K562 (cell line): ENCODE data around the gene TPRG1L. TPM values are rescaled to one million over a fixed set of nuclear protein-coding genes. Genes with fewer than 3 reads are reported as not detected.

ENCODE experiments used
- ATAC-seq: fragments of 200-7000 bp; cut with Tn5 transposase; 3 replicates; pipeline ENCODE4 v1.9.1; 2020; ENCODE audit warnings: moderate library complexity
- BruUV-seq: library from RNA; stranded (reverse); fragments of 400-500 nt; replicated peaks from 2 replicates; lab custom pipeline; 2021; lab: Mats Ljungman, UMichigan
- CTCF ChIA-PET: fragments of 300-600 bp; formaldehyde crosslinking; extraction: SDS; loops from one replicate; lab custom pipeline; 2021; ENCODE audit warnings: low intra/inter-chr PET ratio; lab: Yijun Ruan, JAX
- POLR2A ChIA-PET: fragments of 300-600, 350-650 bp; sonication (Branson Sonifier 250); formaldehyde crosslinking; extraction: SDS; loops from one replicate; lab custom pipeline; 2021; ENCODE audit warnings: antibody characterized with exemption, inconsistent platforms; lab: Yijun Ruan, JAX
- DNase-seq, 4 experiments: peaks; one replicate each; pipeline versions ENCODE4 v3.0.0 to v3.0.0-alpha.2; 2011 to 2018; ENCODE audit warnings: low spot score in 3 of 4, mixed read lengths in 3 of 4; ENCODE audit errors: extremely low read depth in 1 of 4
- FAIRE-seq: peaks from 2 replicates; lab custom pipeline; 2011; peaks lifted over from hg19 to GRCh38; lab: Jason Lieb, UNC
- H2AFZ ChIP-seq: 2 replicates; pipeline ENCODE4 v1.6.0; 2011; ENCODE audit warnings: low read depth, low read length, control low read depth, inconsistent platforms
- H3K27ac ChIP-seq: fragments of 200-600 bp; 3 replicates; pipeline ENCODE4 v1.8.0; 2011; ENCODE audit warnings: low read depth, mild to moderate bottlenecking, control low read depth, inconsistent platforms, low read length, moderate library complexity, mixed read lengths; ENCODE audit errors: extremely low read depth
- H3K27me3 ChIP-seq, 2 experiments: fragments of 300-600 bp in 1 of 2; 2 replicates in 1 of 2; 3 replicates in 1 of 2; pipeline versions ENCODE4 v1.6.0 to v1.8.0; 2011; ENCODE audit warnings: inconsistent platforms in 2 of 2, low read length in 2 of 2, mild to moderate bottlenecking in 1 of 2, mixed read lengths in 1 of 2, moderate library complexity in 1 of 2; ENCODE audit not compliant: control insufficient read depth in 2 of 2, insufficient read depth in 2 of 2
- H3K36me3 ChIP-seq: fragments of 300-600 bp; 3 replicates; pipeline ENCODE4 v1.8.0; 2011; ENCODE audit warnings: mild to moderate bottlenecking, low read length, inconsistent platforms; ENCODE audit not compliant: control insufficient read depth, insufficient read depth
- H3K4me1 ChIP-seq, 2 experiments: fragments of 200-600 bp in 1 of 2; replicated peaks in 1 of 2; 2 replicates in 1 of 2; 3 replicates in 1 of 2; pipeline versions ENCODE4 v1.5.1 to v1.8.0; 2011; ENCODE audit warnings: inconsistent platforms in 2 of 2, low read length in 2 of 2, mild to moderate bottlenecking in 1 of 2, mixed read lengths in 1 of 2, moderate library complexity in 1 of 2; ENCODE audit not compliant: control insufficient read depth in 2 of 2, insufficient read depth in 2 of 2
- H3K4me2 ChIP-seq: 2 replicates; pipeline ENCODE4 v1.6.1; 2011; ENCODE audit warnings: low read length, control low read depth, inconsistent platforms, mixed read lengths; ENCODE audit not compliant: insufficient read depth
- H3K4me3 ChIP-seq: fragments of 200-600 bp; sonication (generic), shearing (Covaris generic); 2 replicates; pipeline ENCODE4 v1.5.1; 2016; ENCODE audit warnings: control low read depth, inconsistent platforms
- H3K79me2 ChIP-seq: fragments of 200-600 bp; 3 replicates; pipeline ENCODE4 v1.8.0; 2011; ENCODE audit warnings: low read length, inconsistent platforms; ENCODE audit not compliant: control insufficient read depth, insufficient read depth
- H3K9ac ChIP-seq, 2 experiments: 2 replicates each; pipeline versions ENCODE4 v1.6.0 to v1.6.1; 2011; ENCODE audit warnings: low read depth in 2 of 2, low read length in 2 of 2, control low read depth in 1 of 2, inconsistent platforms in 1 of 2, mild to moderate bottlenecking in 1 of 2, mixed read lengths in 1 of 2; ENCODE audit not compliant: insufficient read depth in 1 of 2
- H3K9me1 ChIP-seq: one replicate; pipeline ENCODE4 v1.6.0; 2011; ENCODE audit warnings: inconsistent platforms, mild to moderate bottlenecking, low read length, moderate library complexity; ENCODE audit not compliant: control insufficient read depth, insufficient read depth
- H3K9me3 ChIP-seq: replicated peaks from 2 replicates; pipeline ENCODE4 v1.5.1; 2011; ENCODE audit warnings: low read depth, low read length, inconsistent platforms; ENCODE audit not compliant: control insufficient read depth, insufficient read depth
- H4K20me1 ChIP-seq: replicated peaks from 2 replicates; pipeline ENCODE4 v1.6.1; 2011; ENCODE audit warnings: low read length, inconsistent platforms, mixed read lengths; ENCODE audit not compliant: control insufficient read depth, insufficient read depth
- CHD1 ChIP-seq: fragments of 200-600 bp; sonication (generic); IDR thresholded peaks from one replicate; pipeline ENCODE4 v1.6.1; 2012; ENCODE audit warnings: mild to moderate bottlenecking, moderate library complexity, low read length, inconsistent platforms
- DIDO1 ChIP-seq: fragments of 450-650 bp; IDR thresholded peaks from 2 replicates; pipeline ENCODE4 v1.6.1; 2016; ENCODE audit warnings: low read depth, missing biosample characterization, missing genetic modification characterization
- FOXK2 ChIP-seq, 2 experiments: fragments of 450-650 bp; IDR thresholded peaks in 1 of 2; conservative IDR thresholded peaks in 1 of 2; 2 replicates each; pipeline ENCODE4 v1.6.1; 2016; ENCODE audit warnings: low read depth in 2 of 2, mild to moderate bottlenecking in 1 of 2
- GABPB1 ChIP-seq: sonication (generic); formaldehyde crosslinking; IDR thresholded peaks from 2 replicates; pipeline ENCODE4 v1.8.0; 2022; ENCODE audit warnings: mild to moderate bottlenecking, missing genetic modification reagents
- HMGN3 ChIP-seq: IDR thresholded peaks from 2 replicates; pipeline ENCODE4 v1.6.1; 2011; ENCODE audit warnings: borderline replicate concordance, low read depth, mild to moderate bottlenecking, mixed read lengths, low read length; ENCODE audit not compliant: insufficient read length; ENCODE audit errors: extremely low read depth
- IFI16 ChIP-seq: fragments of 250-450 bp; sonication (Bioruptor Pico); IDR thresholded peaks from 2 replicates; pipeline ENCODE4 v2.1.2; 2022; ENCODE audit warnings: mild to moderate bottlenecking, inconsistent platforms
- NFIC ChIP-seq: fragments of 450-650 bp; IDR thresholded peaks from 2 replicates; pipeline ENCODE4 v1.6.1; 2017; ENCODE audit warnings: mild to moderate bottlenecking, inconsistent platforms
- RBFOX2 ChIP-seq: fragments of 200-400 bp; formaldehyde crosslinking; IDR thresholded peaks from 2 replicates; pipeline ENCODE4 v1.6.1; 2017; ENCODE audit warnings: low read depth, mild to moderate bottlenecking, low read length, moderate library complexity
- UBTF ChIP-seq, 2 experiments: IDR thresholded peaks; 2 replicates each; pipeline ENCODE4 v1.6.1; 2012; ENCODE audit warnings: improper control_type of control experiment in 2 of 2, low read depth in 2 of 2, low read length in 2 of 2, borderline replicate concordance in 1 of 2
- XRCC5 ChIP-seq: fragments of 200-400 bp; formaldehyde crosslinking; IDR thresholded peaks from 2 replicates; pipeline ENCODE4 v1.6.1; 2017; ENCODE audit warnings: low read depth, mild to moderate bottlenecking, low read length
- ZNF764 ChIP-seq: fragments of 250-450 bp; sonication (Bioruptor Pico); IDR thresholded peaks from 2 replicates; pipeline ENCODE4 v1.4.0; 2020; ENCODE audit warnings: low read depth, mild to moderate bottlenecking, moderate library complexity
- WGBS: fragments of 100-300 bp; shearing (Covaris generic); methylation state at CpG from one replicate; pipeline ENCODE4 v1.1.6; 2016; ENCODE audit warnings: low coverage, mixed read lengths; ENCODE audit not compliant: insufficient coverage; ENCODE audit errors: missing lambda C conversion rate; 5-methylcytosine and 5-hydroxymethylcytosine counted together
- in situ Hi-C: fragments of 300-500 bp; cut with MboI; formaldehyde crosslinking; loops from 4 replicates; pipeline ENCODE4 v1.15.0; 2018; ENCODE audit warnings: inconsistent platforms, mixed read lengths
- intact Hi-C: fragments of 100-400 bp; cut with micrococcal nuclease; formaldehyde crosslinking; loops from 2 replicates; pipeline ENCODE4 v1.14.2; 2022
- polyA plus RNA-seq, 8 experiments: library from polyadenylated mRNA; depleted of rRNA in 4 of 8; stranded (reverse) in 5 of 8; unstranded in 3 of 8; fragments of >200 nt; fragmentation: Nextera tagmentation in 2 of 8; fragmentation: Illumina TruSeq in 1 of 8; extraction: Ambion mirVana in 2 of 8; extraction: Trizol in 1 of 8; gene quantifications; 2 replicates each; pipeline versions ENCODE4 v1.2.1 to v1.2.3, GENCODE V29; 2011 to 2014; ENCODE audit warnings: inconsistent platforms in 1 of 8, missing spikeins in 1 of 8
- total RNA-seq, 7 experiments: library from RNA; depleted of rRNA in 6 of 7; stranded (reverse); fragments of >200 nt in 6 of 7; fragmentation: Illumina TruSeq in 2 of 7; extraction: Trizol in 2 of 7; gene quantifications; 2 replicates each; pipeline versions ENCODE4 v1.2.1 to v1.2.3, GENCODE V29; 2011 to 2021; ENCODE audit warnings: low replicate concordance in 1 of 7
- TF ChIP-seq, protein P1 (sequence below): IDR thresholded peaks from 2 replicates; pipeline ENCODE4 v1.6.1; 2016; ENCODE audit warnings: missing genetic modification characterization, missing compliant biosample characterization
- TF ChIP-seq, protein P2 (sequence below): fragments of 450-650 bp; formaldehyde crosslinking; IDR thresholded peaks from 2 replicates; pipeline ENCODE4 v1.4.0; 2020; ENCODE audit warnings: mild to moderate bottlenecking, mixed read lengths

TPRG1L gene
- total and polyA plus RNA-seq, 9 of the 15 experiments (the other 6 are each of a cell fraction or from before 2014, with no cell fraction given): 1.6 to 11.0 (median 6.2) TPM

- no peak for TF ChIP-seq XRCC5
Observed at GRCh38 chr1:3603156-3603555, 21.7 kb upstream of the TPRG1L start (continued).

- ChIA-PET CTCF (no interaction called here), POLR2A (no interaction called here)
- Histone ChIP-seq H2AFZ (no peak overlapping the region), H3K36me3 (no peaks in the 10 kb centered on the region), H3K27ac (no peak overlapping the region), H3K4me1 (peaks cover 6 to 42% of the 10 kb centered on the region in 2 experiments; a peak in 3 of 5 replicates), H3K9me1 (no peaks in the 10 kb centered on the region), H3K27me3 (peaks cover 5 to 71% of the 10 kb centered on the region in 2 experiments; a peak in 3 of 5 replicates), H3K4me3 (no peak overlapping the region; the same call in 1 of the 2 replicates), H3K4me2 (no peak overlapping the region), H4K20me1 (peaks cover 14% of the 10 kb centered on the region), H3K9me3 (no peaks in the 10 kb centered on the region), H3K9ac (no peak overlapping the region; a peak in 1 of 4 replicates), H3K79me2 (no peaks in the 10 kb centered on the region)
- ATAC-seq: peak; percentile 3
- no peak for DNase-seq
- no TSS peak for BruUV-seq
- 15% methylated on average over 28 of the region's 29 CpGs for WGBS
- in situ Hi-C loops: no loop called here
- intact Hi-C loops: no loop called here
- no peak for FAIRE-seq
- TF ChIP-seq CHD1 (no peak), RBFOX2 (peak; percentile 70), FOXK2 (conservative IDR thresholded peaks at IDR 0.05 in 1 of 2, IDR thresholded peaks at IDR 0.05 in 1 of 2; ENCODE audit: low read depth in 2 of 2) (no peak), HMGN3 (peak; percentile 19), ZNF764 (no peak), GABPB1 (CRISPR knock-in tag) (0 out of 2 replicates have a peak, but pooled peaks have one; percentile 19), UBTF (IDR thresholded peaks at IDR 0.05; ENCODE audit: borderline replicate concordance in 1 of 2, low read depth in 2 of 2, low read length in 2 of 2) (no peak), NFIC (peak; percentile 63), DIDO1 (no peak), IFI16 (CRISPR knock-in tag) (no peak)
- TF ChIP-seq, protein P1, sequence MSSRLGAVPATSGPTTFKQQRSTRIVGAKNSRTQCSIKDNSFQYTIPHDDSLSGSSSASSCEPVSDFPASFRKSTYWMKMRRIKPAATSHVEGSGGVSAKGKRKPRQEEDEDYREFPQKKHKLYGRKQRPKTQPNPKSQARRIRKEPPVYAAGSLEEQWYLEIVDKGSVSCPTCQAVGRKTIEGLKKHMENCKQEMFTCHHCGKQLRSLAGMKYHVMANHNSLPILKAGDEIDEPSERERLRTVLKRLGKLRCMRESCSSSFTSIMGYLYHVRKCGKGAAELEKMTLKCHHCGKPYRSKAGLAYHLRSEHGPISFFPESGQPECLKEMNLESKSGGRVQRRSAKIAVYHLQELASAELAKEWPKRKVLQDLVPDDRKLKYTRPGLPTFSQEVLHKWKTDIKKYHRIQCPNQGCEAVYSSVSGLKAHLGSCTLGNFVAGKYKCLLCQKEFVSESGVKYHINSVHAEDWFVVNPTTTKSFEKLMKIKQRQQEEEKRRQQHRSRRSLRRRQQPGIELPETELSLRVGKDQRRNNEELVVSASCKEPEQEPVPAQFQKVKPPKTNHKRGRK (tag): no peak
- TF ChIP-seq, protein P2, sequence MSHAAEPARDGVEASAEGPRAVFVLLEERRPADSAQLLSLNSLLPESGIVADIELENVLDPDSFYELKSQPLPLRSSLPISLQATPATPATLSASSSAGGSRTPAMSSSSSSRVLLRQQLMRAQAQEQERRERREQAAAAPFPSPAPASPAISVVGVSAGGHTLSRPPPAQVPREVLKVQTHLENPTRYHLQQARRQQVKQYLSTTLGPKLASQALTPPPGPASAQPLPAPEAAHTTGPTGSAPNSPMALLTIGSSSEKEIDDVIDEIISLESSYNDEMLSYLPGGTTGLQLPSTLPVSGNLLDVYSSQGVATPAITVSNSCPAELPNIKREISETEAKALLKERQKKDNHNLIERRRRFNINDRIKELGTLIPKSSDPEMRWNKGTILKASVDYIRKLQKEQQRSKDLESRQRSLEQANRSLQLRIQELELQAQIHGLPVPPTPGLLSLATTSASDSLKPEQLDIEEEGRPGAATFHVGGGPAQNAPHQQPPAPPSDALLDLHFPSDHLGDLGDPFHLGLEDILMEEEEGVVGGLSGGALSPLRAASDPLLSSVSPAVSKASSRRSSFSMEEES (CRISPR knock-in tag): no peak
Observed at GRCh38 chr1:3603571-3604467, 21.0 kb upstream of the TPRG1L start.
